HEK293 (cell line): ENCODE measurements around the gene CFAP119.

Source experiments
- FEZF1 ChIP-seq: fragments of 450-650 bp; formaldehyde crosslinking; IDR thresholded peaks from 2 replicates; pipeline ENCODE4 v1.5.1; 2016; ENCODE audit warnings: missing biosample characterization, missing genetic modification characterization
- HOXD13 ChIP-seq: sonication (generic); formaldehyde crosslinking; IDR thresholded peaks from 2 replicates; pipeline ENCODE4 v1.8.0; 2022; ENCODE audit warnings: missing genetic modification reagents, borderline replicate concordance
- MZF1 ChIP-seq: fragments of 450-650 bp; formaldehyde crosslinking; IDR thresholded peaks from 2 replicates; pipeline ENCODE4 v1.5.1; 2017; ENCODE audit warnings: missing biosample characterization, missing genetic modification characterization, borderline replicate concordance
- PRDM1 ChIP-seq: fragments of 450-650 bp; formaldehyde crosslinking; IDR thresholded peaks from 2 replicates; pipeline ENCODE4; 2016; ENCODE audit warnings: missing biosample characterization, missing genetic modification characterization
- PRDM10 ChIP-seq: fragments of 450-650 bp; formaldehyde crosslinking; IDR thresholded peaks from 2 replicates; pipeline ENCODE4 v1.5.1; 2016; ENCODE audit warnings: missing biosample characterization, missing genetic modification characterization
- RBAK ChIP-seq: fragments of 450-650 bp; formaldehyde crosslinking; IDR thresholded peaks from 2 replicates; pipeline ENCODE4 v1.5.1; 2016; ENCODE audit warnings: missing biosample characterization, missing genetic modification characterization
- SETDB1 ChIP-seq: IDR thresholded peaks from one replicate; pipeline ENCODE4 v1.6.1; 2017; ENCODE audit warnings: mild to moderate bottlenecking, low read length, moderate library complexity, mixed read lengths; ENCODE audit not compliant: insufficient read length
- SP3 ChIP-seq: fragments of 450-650 bp; formaldehyde crosslinking; IDR thresholded peaks from 2 replicates; pipeline ENCODE4 v1.5.1; 2016; ENCODE audit warnings: missing biosample characterization, missing genetic modification characterization
- YY1 ChIP-seq: fragments of 450-650 bp; formaldehyde crosslinking; IDR thresholded peaks from 2 replicates; pipeline ENCODE4 v1.5.1; 2018; ENCODE audit warnings: missing biosample characterization, missing genetic modification characterization
- YY2 ChIP-seq: fragments of 450-650 bp; formaldehyde crosslinking; IDR thresholded peaks from 2 replicates; pipeline ENCODE4 v1.5.1; 2016; ENCODE audit warnings: missing biosample characterization, missing genetic modification characterization
- ZBTB20 ChIP-seq: fragments of 450-650 bp; formaldehyde crosslinking; IDR thresholded peaks from 2 replicates; pipeline ENCODE4 v1.5.1; 2016; ENCODE audit warnings: missing biosample characterization, missing genetic modification characterization
- ZBTB48 ChIP-seq: fragments of 450-650 bp; formaldehyde crosslinking; IDR thresholded peaks from 2 replicates; pipeline ENCODE4 v1.5.1; 2016; ENCODE audit warnings: missing biosample characterization, missing genetic modification characterization
- ZEB2 ChIP-seq: fragments of 450-650 bp; formaldehyde crosslinking; IDR thresholded peaks from 2 replicates; pipeline ENCODE4 v1.5.1; 2016; ENCODE audit warnings: missing biosample characterization, missing genetic modification characterization
- ZFHX2 ChIP-seq: fragments of 450-650 bp; formaldehyde crosslinking; conservative IDR thresholded peaks from 2 replicates; pipeline ENCODE4 v1.5.1; 2016; ENCODE audit warnings: missing biosample characterization, missing genetic modification characterization
- ZFP3 ChIP-seq: fragments of 450-650 bp; formaldehyde crosslinking; IDR thresholded peaks from 2 replicates; pipeline ENCODE4 v1.5.1; 2016; ENCODE audit warnings: low read depth, missing biosample characterization, missing genetic modification characterization
- ZNF16 ChIP-seq: fragments of 450-650 bp; formaldehyde crosslinking; IDR thresholded peaks from 2 replicates; pipeline ENCODE4 v1.5.1; 2016; ENCODE audit warnings: low read depth, missing biosample characterization, missing genetic modification characterization
- ZNF184 ChIP-seq: fragments of 450-650 bp; IDR thresholded peaks from 2 replicates; pipeline ENCODE4 v1.5.1; 2018; ENCODE audit warnings: missing biosample characterization, mild to moderate bottlenecking, missing genetic modification characterization
- ZNF202 ChIP-seq: fragments of 450-650 bp; formaldehyde crosslinking; IDR thresholded peaks from 2 replicates; pipeline ENCODE4 v1.5.1; 2016; ENCODE audit warnings: missing biosample characterization, missing genetic modification characterization, borderline replicate concordance
- ZNF211 ChIP-seq: fragments of 450-650 bp; formaldehyde crosslinking; IDR thresholded peaks from 2 replicates; pipeline ENCODE4 v1.5.1; 2016; ENCODE audit warnings: low read depth, missing biosample characterization, missing genetic modification characterization
- ZNF223 ChIP-seq: fragments of 450-650 bp; formaldehyde crosslinking; IDR thresholded peaks from 2 replicates; pipeline ENCODE4 v1.5.1; 2016; ENCODE audit warnings: missing biosample characterization, missing genetic modification characterization
- ZNF37A ChIP-seq: fragments of 450-650 bp; IDR thresholded peaks from 2 replicates; pipeline ENCODE4 v1.5.1; 2018; ENCODE audit warnings: missing biosample characterization, missing genetic modification characterization
- ZNF449 ChIP-seq: fragments of 450-650 bp; formaldehyde crosslinking; IDR thresholded peaks from 2 replicates; pipeline ENCODE4 v1.5.1; 2017; ENCODE audit warnings: missing biosample characterization, mild to moderate bottlenecking, missing genetic modification characterization, moderate library complexity
- ZNF623 ChIP-seq: fragments of 450-650 bp; formaldehyde crosslinking; IDR thresholded peaks from 2 replicates; pipeline ENCODE4 v1.5.1; 2016; ENCODE audit warnings: missing biosample characterization, missing genetic modification characterization
- ZNF670 ChIP-seq: fragments of 450-650 bp; formaldehyde crosslinking; IDR thresholded peaks from 2 replicates; pipeline ENCODE4 v1.5.1; 2016; ENCODE audit warnings: missing biosample characterization, missing genetic modification characterization, low read depth
- ZNF692 ChIP-seq: fragments of 450-650 bp; formaldehyde crosslinking; IDR thresholded peaks from 2 replicates; pipeline ENCODE4 v1.5.1; 2016; ENCODE audit warnings: missing biosample characterization, missing genetic modification characterization
- ZNF707 ChIP-seq: fragments of 450-650 bp; formaldehyde crosslinking; IDR thresholded peaks from 2 replicates; pipeline ENCODE4 v1.5.1; 2016; ENCODE audit warnings: missing biosample characterization, missing genetic modification characterization
- ZNF837 ChIP-seq: fragments of 450-650 bp; formaldehyde crosslinking; IDR thresholded peaks from 2 replicates; pipeline ENCODE4 v1.5.1; 2016; ENCODE audit warnings: missing biosample characterization, missing genetic modification characterization
- ZSCAN16 ChIP-seq: fragments of 450-650 bp; formaldehyde crosslinking; IDR thresholded peaks from 2 replicates; pipeline ENCODE4 v1.5.1; 2016; ENCODE audit warnings: missing biosample characterization, missing genetic modification characterization
- TF ChIP-seq, protein P1 (sequence below): fragments of 450-650 bp; formaldehyde crosslinking; IDR thresholded peaks from 2 replicates; pipeline ENCODE4 v1.5.1; 2016; ENCODE audit warnings: missing biosample characterization, missing genetic modification characterization
- TF ChIP-seq, protein P2 (sequence below): fragments of 450-650 bp; formaldehyde crosslinking; IDR thresholded peaks from 2 replicates; pipeline ENCODE4 v1.5.1; 2016; ENCODE audit warnings: missing biosample characterization, missing genetic modification characterization, low read depth

Gene CFAP119

GRCh38 chr16:30805370-30806169, 43.7 kb upstream of the CFAP119 start (continued):
- TF ChIP-seq MZF1 (tag by site-specific recombination) (no peak), ZFP3 (tag by site-specific recombination) (no peak), ZNF211 (tag by site-specific recombination) (no peak), ZNF623 (tag by site-specific recombination) (peak; percentile 17; the same call in 1 of the 2 replicates), ZNF670 (tag by site-specific recombination) (no peak), ZBTB20 (peak; percentile 100), RBAK (tag by site-specific recombination) (no peak), YY2 (tag by site-specific recombination) (peak; percentile 80), ZBTB48 (tag by site-specific recombination) (peak; percentile 59), ZNF16 (tag by site-specific recombination) (no peak), SETDB1 (peak; percentile 30), YY1 (tag by site-specific recombination) (peak; percentile 88), FEZF1 (tag by site-specific recombination) (no peak; the same call in 1 of the 2 replicates), ZEB2 (tag by site-specific recombination) (peak; percentile 94), HOXD13 (CRISPR knock-in tag) (no peak), ZFHX2 (tag by site-specific recombination) (0 out of 2 replicates have a peak, but pooled peaks have one; percentile 6), ZNF202 (tag by site-specific recombination) (no peak), ZSCAN16 (tag by site-specific recombination) (peak; percentile 74; the same call in 1 of the 2 replicates), ZNF837 (tag by site-specific recombination) (no peak), SP3 (tag by site-specific recombination) (peak; percentile 49), ZNF707 (tag by site-specific recombination) (no peak), ZNF692 (tag by site-specific recombination) (peak; percentile 90), PRDM10 (tag by site-specific recombination) (peak; percentile 93), ZNF37A (tag by site-specific recombination) (no peak), ZNF449 (peak; percentile 55; the same call in 1 of the 2 replicates), PRDM1 (tag by site-specific recombination) (no peak), ZNF223 (tag by site-specific recombination) (no peak), ZNF184 (tag by site-specific recombination) (peak; percentile 44; the same call in 1 of the 2 replicates)
- TF ChIP-seq, protein P1, sequence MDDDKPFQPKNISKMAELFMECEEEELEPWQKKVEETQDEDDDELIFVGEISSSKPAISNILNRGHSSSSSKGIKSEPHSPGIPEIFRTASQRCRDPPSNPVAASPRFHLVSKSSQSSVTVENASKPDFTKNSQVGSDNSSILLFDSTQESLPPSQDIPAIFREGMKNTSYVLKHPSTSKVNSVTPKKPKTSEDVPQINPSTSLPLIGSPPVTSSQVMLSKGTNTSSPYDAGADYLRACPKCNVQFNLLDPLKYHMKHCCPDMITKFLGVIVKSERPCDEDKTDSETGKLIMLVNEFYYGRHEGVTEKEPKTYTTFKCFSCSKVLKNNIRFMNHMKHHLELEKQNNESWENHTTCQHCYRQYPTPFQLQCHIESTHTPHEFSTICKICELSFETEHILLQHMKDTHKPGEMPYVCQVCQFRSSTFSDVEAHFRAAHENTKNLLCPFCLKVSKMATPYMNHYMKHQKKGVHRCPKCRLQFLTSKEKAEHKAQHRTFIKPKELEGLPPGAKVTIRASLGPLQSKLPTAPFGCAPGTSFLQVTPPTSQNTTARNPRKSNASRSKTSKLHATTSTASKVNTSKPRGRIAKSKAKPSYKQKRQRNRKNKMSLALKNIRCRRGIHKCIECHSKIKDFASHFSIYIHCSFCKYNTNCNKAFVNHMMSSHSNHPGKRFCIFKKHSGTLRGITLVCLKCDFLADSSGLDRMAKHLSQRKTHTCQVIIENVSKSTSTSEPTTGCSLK (tag by site-specific recombination): no peak
- TF ChIP-seq, protein P2, sequence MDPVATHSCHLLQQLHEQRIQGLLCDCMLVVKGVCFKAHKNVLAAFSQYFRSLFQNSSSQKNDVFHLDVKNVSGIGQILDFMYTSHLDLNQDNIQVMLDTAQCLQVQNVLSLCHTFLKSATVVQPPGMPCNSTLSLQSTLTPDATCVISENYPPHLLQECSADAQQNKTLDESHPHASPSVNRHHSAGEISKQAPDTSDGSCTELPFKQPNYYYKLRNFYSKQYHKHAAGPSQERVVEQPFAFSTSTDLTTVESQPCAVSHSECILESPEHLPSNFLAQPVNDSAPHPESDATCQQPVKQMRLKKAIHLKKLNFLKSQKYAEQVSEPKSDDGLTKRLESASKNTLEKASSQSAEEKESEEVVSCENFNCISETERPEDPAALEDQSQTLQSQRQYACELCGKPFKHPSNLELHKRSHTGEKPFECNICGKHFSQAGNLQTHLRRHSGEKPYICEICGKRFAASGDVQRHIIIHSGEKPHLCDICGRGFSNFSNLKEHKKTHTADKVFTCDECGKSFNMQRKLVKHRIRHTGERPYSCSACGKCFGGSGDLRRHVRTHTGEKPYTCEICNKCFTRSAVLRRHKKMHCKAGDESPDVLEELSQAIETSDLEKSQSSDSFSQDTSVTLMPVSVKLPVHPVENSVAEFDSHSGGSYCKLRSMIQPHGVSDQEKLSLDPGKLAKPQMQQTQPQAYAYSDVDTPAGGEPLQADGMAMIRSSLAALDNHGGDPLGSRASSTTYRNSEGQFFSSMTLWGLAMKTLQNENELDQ (tag by site-specific recombination): no peak
